ENCODE measurements around the gene RTTN.

RTTN gene

DNA sequence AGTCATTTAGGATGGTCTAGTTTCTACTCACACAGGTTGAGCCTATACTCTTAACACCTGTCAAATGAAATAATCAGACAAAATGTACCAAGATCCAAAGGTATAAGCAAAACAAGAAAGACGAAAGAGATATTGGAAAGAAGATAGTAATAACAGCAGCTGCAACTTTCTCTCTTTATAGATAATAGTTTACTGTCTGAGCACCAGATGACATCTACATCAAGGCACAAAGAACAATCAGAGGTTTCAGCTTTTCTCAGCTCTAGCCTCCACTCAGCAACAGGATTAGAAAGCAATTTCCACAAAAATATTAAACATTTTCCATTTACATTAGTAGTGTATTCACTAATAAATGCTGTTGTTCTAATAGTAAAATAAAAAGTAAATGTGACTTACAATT is 66.3 kb downstream of the RTTN start:
- Histone ChIP-seq H3K9me3 (no peaks in the 10 kb centered on the region), H3K4me2 (no peak overlapping the region), H3K9ac (no peak overlapping the region), H3K27ac (no peak overlapping the region), H3K27me3 (no peaks in the 10 kb centered on the region), H4K20me1 (no peaks in the 10 kb centered on the region), H3K4me1 (no peaks in the 10 kb centered on the region), H3K4me3 (no peak overlapping the region), H3K36me3 (peaks cover 42% of the 10 kb centered on the region)
- TF ChIP-seq Cebpa-rat (IDR thresholded peaks at IDR 0.05) = no peak

DNA sequence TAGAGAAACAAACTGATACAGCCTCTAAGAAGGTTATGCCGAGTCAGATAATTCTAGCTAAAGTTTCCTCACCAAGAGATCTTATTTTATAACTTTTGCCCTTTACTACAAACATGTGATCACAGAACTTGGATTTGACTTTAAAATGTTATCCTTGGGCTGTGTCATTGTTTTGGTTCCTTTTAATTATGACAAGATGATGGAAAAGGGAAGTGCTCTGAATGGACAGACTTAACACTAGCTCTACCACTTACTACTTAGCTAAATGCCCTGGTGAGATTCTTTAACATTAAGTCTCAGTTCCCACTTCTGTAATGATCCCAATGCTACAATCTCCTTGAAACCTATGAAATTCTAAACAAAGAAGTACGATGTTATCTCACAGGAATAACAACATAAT is 69.9 kb downstream of the RTTN start:
- H3K4me3 ChIP-seq = no peak overlapping the region
- H3K9ac ChIP-seq = no peak overlapping the region
- no peak for TF ChIP-seq Cebpa-rat (IDR thresholded peaks at IDR 0.05)
- no peaks in the 10 kb centered on the region for H3K4me1 ChIP-seq
- H3K27ac ChIP-seq = no peak overlapping the region
- H3K4me2 ChIP-seq = no peak overlapping the region
- H3K27me3 ChIP-seq = no peaks in the 10 kb centered on the region
- H3K9me3 ChIP-seq = no peaks in the 10 kb centered on the region
- H4K20me1 ChIP-seq = no peaks in the 10 kb centered on the region
- peaks cover 27% of the 10 kb centered on the region for H3K36me3 ChIP-seq

DNA sequence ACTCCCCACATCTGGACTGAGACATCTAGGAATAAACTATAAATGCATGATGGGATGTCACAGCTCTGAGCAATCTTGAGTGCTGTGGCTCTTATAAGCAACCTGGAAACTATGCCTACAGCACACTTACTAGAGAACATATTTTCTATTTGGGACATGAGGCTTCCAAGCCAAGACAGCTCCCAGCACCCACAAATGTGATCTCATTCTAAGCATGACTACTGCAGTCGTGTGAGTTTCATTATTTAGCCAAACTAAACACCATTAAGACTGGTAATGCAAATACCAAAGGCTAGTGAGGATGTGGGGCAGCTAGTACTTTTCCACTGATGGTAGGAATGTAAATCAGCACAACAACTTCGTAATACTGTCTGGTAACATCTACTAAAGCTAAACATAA is 72.5 kb downstream of the RTTN start:
- Histone ChIP-seq H4K20me1 (no peaks in the 10 kb centered on the region), H3K36me3 (peaks cover 31% of the 10 kb centered on the region), H3K27ac (no peak overlapping the region), H3K9me3 (no peaks in the 10 kb centered on the region), H3K4me1 (no peaks in the 10 kb centered on the region), H3K4me3 (no peak overlapping the region), H3K27me3 (no peaks in the 10 kb centered on the region), H3K9ac (no peak overlapping the region), H3K4me2 (no peak overlapping the region)
- TF ChIP-seq Cebpa-rat (IDR thresholded peaks at IDR 0.05) = no peak

DNA sequence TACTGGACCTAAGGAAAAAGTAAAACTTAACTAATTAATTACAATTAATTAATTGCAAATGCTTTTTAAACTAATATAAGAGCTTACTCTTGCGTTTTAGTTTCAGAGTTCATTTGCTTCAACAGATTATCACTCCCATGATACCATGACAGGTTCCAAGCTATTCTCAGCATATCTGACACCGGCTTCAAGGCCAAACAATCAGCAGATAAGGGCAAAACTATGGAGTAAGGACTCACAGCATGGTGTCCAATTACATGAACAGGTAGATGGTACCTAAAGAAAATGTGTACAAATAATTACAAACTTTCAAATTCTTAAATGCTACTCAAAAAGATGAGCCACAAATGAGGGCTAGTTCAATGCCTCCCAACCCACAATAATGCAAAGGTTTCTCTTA is 77.2 kb downstream of the RTTN start:
- TF ChIP-seq Cebpa-rat (IDR thresholded peaks at IDR 0.05) = no peak
- H3K27me3 ChIP-seq = no peaks in the 10 kb centered on the region
- H3K4me3 ChIP-seq = no peak overlapping the region
- no peaks in the 10 kb centered on the region for H3K9me3 ChIP-seq
- no peaks in the 10 kb centered on the region for H4K20me1 ChIP-seq
- H3K4me1 ChIP-seq = no peaks in the 10 kb centered on the region
- no peak overlapping the region for H3K9ac ChIP-seq
- H3K27ac ChIP-seq = no peak overlapping the region
- no peak overlapping the region for H3K4me2 ChIP-seq
- peaks cover 36% of the 10 kb centered on the region for H3K36me3 ChIP-seq

DNA sequence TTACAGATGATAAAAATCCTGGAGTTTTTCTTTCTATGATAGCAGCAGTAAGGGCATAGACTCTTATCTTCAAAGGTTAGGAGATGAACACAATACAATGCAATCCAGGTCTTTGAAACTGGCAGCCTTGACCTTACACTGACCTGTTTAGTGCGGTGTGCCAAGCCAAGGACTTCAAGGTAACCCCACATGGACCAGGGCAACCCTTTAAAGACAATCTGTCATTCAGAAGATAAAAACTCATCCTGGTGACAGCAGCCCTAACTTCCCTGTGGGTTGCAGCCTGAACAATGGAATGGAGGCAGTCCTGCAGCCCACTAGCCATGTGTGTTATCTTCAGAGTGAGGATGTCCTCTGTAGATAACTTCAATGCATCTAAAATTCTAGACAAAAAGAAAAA is 78.1 kb downstream of the RTTN start:
- Histone ChIP-seq H3K27me3 (no peaks in the 10 kb centered on the region), H3K9ac (no peak overlapping the region), H4K20me1 (no peaks in the 10 kb centered on the region), H3K36me3 (peaks cover 30% of the 10 kb centered on the region), H3K4me3 (no peak overlapping the region), H3K4me1 (no peaks in the 10 kb centered on the region), H3K9me3 (no peaks in the 10 kb centered on the region), H3K4me2 (no peak overlapping the region), H3K27ac (no peak overlapping the region)
- no peak for TF ChIP-seq Cebpa-rat (IDR thresholded peaks at IDR 0.05)

DNA sequence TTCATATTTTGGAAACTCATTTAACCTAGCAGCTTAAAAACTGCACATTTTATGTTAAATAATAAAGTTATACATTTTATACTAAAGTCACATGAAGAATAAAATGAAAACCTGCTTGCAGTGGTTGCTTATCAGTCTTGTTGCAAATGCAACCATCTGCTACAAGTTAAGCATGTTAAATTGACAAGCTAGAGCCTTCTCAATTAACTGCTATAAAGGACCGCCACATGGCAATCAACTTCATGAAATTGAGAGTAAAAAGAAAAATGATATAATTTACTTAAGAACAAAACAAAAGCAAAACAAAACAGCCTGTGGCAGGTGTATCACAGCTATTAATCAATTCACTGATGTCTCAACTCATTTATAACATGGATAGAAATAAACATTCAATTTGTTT is 78.7 kb downstream of the RTTN start:
- Histone ChIP-seq H3K4me3 (no peak overlapping the region), H3K27ac (no peak overlapping the region), H3K9me3 (no peaks in the 10 kb centered on the region), H3K9ac (no peak overlapping the region), H4K20me1 (no peaks in the 10 kb centered on the region), H3K36me3 (peaks cover 30% of the 10 kb centered on the region), H3K4me2 (no peak overlapping the region), H3K27me3 (no peaks in the 10 kb centered on the region), H3K4me1 (no peaks in the 10 kb centered on the region)
- no peak for TF ChIP-seq Cebpa-rat (IDR thresholded peaks at IDR 0.05)

DNA sequence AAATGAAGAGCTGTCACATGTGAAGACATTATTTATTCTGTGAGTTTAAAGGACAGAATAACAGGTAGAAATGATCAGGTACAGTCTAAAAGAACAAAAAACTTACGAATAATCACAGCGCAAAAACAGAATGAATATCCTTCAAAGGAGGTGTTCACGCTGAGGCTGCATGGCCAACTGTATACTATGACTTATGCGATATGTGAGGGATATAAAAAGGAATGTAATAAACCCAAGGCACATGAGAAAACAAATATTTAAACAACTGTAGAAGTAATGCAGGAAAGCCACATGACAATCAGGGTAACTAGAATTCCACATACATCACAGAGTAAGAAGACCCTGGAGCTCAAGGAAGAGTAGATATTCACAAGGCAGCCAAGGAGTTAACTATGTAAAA is 81.3 kb downstream of the RTTN start:
- Histone ChIP-seq H3K4me2 (no peak overlapping the region), H3K27me3 (no peaks in the 10 kb centered on the region), H3K4me1 (no peaks in the 10 kb centered on the region), H3K9me3 (no peaks in the 10 kb centered on the region), H3K4me3 (no peak overlapping the region), H3K36me3 (peaks cover 38% of the 10 kb centered on the region), H3K9ac (no peak overlapping the region), H3K27ac (no peak overlapping the region), H4K20me1 (no peaks in the 10 kb centered on the region)
- no peak for TF ChIP-seq Cebpa-rat (IDR thresholded peaks at IDR 0.05)

DNA sequence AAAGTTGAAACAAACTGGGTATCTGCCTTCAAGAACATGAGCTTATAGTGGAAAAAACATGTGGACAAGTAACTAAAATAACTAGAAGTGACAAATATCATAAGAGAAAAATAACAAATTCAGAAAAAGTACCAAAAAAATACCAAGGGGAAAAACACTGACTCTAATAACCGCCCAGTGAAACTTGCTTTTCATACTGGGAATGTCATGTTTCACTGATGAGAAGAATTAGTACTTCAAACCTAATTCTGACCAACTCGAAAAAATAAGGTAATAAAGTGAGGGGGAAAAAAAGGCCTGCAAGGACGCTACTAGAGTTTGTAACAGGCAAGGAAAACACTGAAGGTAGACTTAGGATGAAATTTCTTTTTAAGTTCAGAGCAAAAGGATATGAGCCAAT is 83.6 kb downstream of the RTTN start:
- Histone ChIP-seq H3K9me3 (no peaks in the 10 kb centered on the region), H3K27ac (no peak overlapping the region), H3K4me3 (no peak overlapping the region), H3K4me1 (no peaks in the 10 kb centered on the region), H3K27me3 (no peaks in the 10 kb centered on the region), H3K4me2 (no peak overlapping the region), H3K36me3 (peaks cover 27% of the 10 kb centered on the region), H4K20me1 (no peaks in the 10 kb centered on the region), H3K9ac (no peak overlapping the region)
- TF ChIP-seq Cebpa-rat (IDR thresholded peaks at IDR 0.05) = no peak

DNA sequence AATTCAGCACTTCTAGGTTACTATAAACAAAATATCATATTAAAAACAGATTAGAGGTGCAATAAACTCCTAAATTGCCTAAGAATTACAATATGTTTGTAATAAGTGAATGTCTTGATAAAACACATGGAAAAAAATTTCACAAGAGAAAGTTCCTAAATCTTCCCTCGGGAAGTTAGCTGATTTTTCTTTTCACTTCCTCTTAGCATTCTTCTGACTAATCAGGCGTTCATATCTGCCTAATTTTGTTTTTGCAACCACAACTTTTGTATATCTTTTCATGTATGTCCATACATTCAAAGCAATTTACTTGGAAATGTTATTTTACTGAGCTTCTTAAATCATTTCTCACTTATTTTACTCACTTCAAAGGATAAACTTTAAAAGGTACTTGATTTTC is 88.5 kb downstream of the RTTN start:
- Histone ChIP-seq H3K4me2 (no peak overlapping the region), H3K4me1 (no peaks in the 10 kb centered on the region), H3K4me3 (no peak overlapping the region), H3K9ac (no peak overlapping the region), H4K20me1 (no peaks in the 10 kb centered on the region), H3K36me3 (peaks cover 20% of the 10 kb centered on the region; the same call in 1 of the 2 replicates), H3K27ac (no peak overlapping the region), H3K27me3 (no peaks in the 10 kb centered on the region), H3K9me3 (no peaks in the 10 kb centered on the region)
- no peak for TF ChIP-seq Cebpa-rat (IDR thresholded peaks at IDR 0.05)

DNA sequence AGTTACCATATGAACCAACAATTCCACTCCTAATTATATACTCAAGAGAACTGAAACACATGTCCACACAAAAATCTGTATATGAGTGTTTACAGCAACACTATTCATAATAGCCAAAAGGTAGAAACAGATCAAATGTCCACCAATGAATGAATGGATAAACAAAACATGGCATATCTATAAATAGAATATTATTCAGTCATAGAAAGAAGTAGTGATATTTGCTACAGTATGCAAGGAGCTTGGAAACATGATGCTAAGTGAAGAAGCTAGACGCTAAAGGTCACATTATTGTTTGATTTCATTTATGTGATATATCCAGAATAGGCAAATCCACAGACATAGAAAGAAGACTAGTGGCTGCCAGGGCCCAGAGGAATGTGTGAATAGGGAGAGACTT is 92.0 kb downstream of the RTTN start:
- no peak overlapping the region for H3K4me3 ChIP-seq
- no peak overlapping the region for H3K4me2 ChIP-seq
- no peaks in the 10 kb centered on the region for H4K20me1 ChIP-seq
- H3K27ac ChIP-seq = no peak overlapping the region
- H3K9me3 ChIP-seq = no peaks in the 10 kb centered on the region
- H3K9ac ChIP-seq = no peak overlapping the region
- H3K4me1 ChIP-seq = no peaks in the 10 kb centered on the region
- no peak for TF ChIP-seq Cebpa-rat (IDR thresholded peaks at IDR 0.05)
- H3K36me3 ChIP-seq = peaks cover 41% of the 10 kb centered on the region
- no peaks in the 10 kb centered on the region for H3K27me3 ChIP-seq

DNA sequence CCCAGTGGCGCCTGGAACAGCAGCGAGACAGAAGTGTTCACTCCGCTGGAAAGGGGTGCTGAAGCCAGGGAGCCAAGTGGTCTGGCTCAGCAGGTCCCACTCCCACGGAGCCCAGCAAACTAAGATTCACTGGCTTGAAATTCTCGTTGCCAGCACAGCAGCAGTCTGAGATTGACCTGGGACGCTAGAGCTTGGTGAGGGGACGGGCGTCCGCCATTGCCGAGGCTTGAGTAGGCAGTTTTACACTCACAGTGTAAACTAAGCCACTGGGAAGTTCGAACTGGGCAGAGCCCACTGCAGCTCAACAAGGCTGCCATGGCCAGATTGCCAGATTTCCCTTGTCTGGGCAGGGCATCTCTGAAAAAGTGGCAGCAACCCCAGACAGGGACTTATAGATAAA is 94.8 kb downstream of the RTTN start:
- Histone ChIP-seq H3K4me3 (no peak overlapping the region), H3K9ac (no peak overlapping the region), H3K9me3 (peaks cover 6% of the 10 kb centered on the region), H3K36me3 (peaks cover 65% of the 10 kb centered on the region), H3K4me2 (no peak overlapping the region), H3K27me3 (no peaks in the 10 kb centered on the region), H4K20me1 (no peaks in the 10 kb centered on the region), H3K4me1 (no peaks in the 10 kb centered on the region), H3K27ac (no peak overlapping the region)
- no peak for TF ChIP-seq Cebpa-rat (IDR thresholded peaks at IDR 0.05)

Data from BLaER1 (cell line).